NCI-H1694 treated with DMSO at 0.1 percent for 48 hours (cell line): ENCODE measurements around the gene ADAR.

Experiments used
- DNase-seq: peaks from one replicate; lab custom pipeline; 2025; lab: John Stamatoyannopoulos, UW

Gene ADAR

GRCh38 chr1:154616659-154617345, 8.8 kb upstream of the ADAR start:
- DNase-seq, result no peak

GRCh38 chr1:154615411-154615810, 7.4 kb upstream of the ADAR start:
- no peak for DNase-seq

- DNase-seq, result no peak
Observed at GRCh38 chr1:154614901-154615300, 6.9 kb upstream of the ADAR start.

- DNase-seq, result no peak
Observed at GRCh38 chr1:154614247-154614646, 6.3 kb upstream of the ADAR start.

GRCh38 chr1:154611150-154611862, 3.3 kb upstream of the ADAR start:
- DNase-seq, result no peak

GRCh38 chr1:154609398-154610380, 1.7 kb upstream of the ADAR start:
- no peak for DNase-seq

GRCh38 chr1:154608397-154609270, 648 bp upstream of the ADAR start:
- peak; percentile 64 for DNase-seq

- DNase-seq, result peak; percentile 56
Observed at GRCh38 chr1:154607106-154607608, 829 bp downstream of the ADAR start.

GRCh38 chr1:154605534-154605933, 2.5 kb downstream of the ADAR start:
- no peak for DNase-seq

GRCh38 chr1:154603317-154603716, 4.7 kb downstream of the ADAR start:
- no peak for DNase-seq

GRCh38 chr1:154599658-154600057, 8.3 kb downstream of the ADAR start:
- no peak for DNase-seq

- DNase-seq, result no peak
Observed at GRCh38 chr1:154598871-154599635, 8.9 kb downstream of the ADAR start.

- no peak for DNase-seq
Observed at GRCh38 chr1:154595621-154596020, 12.4 kb downstream of the ADAR start.

GRCh38 chr1:154594811-154595210, 13.2 kb downstream of the ADAR start:
- DNase-seq, result no peak

GRCh38 chr1:154593390-154593789, 14.6 kb downstream of the ADAR start:
- DNase-seq, result no peak

- DNase-seq, result no peak
Observed at GRCh38 chr1:154591206-154591605, 16.8 kb downstream of the ADAR start.

GRCh38 chr1:154590756-154591155, 17.2 kb downstream of the ADAR start:
- no peak for DNase-seq

- DNase-seq, result no peak
Observed at GRCh38 chr1:154589780-154590179, 18.2 kb downstream of the ADAR start.

GRCh38 chr1:154586641-154587040, 21.3 kb downstream of the ADAR start:
- no peak for DNase-seq

- no peak for DNase-seq
Observed at GRCh38 chr1:154586231-154586630, 21.8 kb downstream of the ADAR start.
